GM18517 (cell line): ENCODE data around the gene CNNM2.
"Not testable (repeated sequence)": the region's sequence is repeated elsewhere in the genome, so short reads cannot be mapped to it uniquely, and the experiment has no call there.

Source experiments
- ATAC-seq: cut with Tn5 transposase; IDR thresholded peaks from one replicate; pipeline ENCODE4 v1.9.1; 2021; ENCODE audit warnings: mild to moderate bottlenecking, moderate library complexity; ENCODE audit not compliant: unreplicated experiment

Gene CNNM2

DNA sequence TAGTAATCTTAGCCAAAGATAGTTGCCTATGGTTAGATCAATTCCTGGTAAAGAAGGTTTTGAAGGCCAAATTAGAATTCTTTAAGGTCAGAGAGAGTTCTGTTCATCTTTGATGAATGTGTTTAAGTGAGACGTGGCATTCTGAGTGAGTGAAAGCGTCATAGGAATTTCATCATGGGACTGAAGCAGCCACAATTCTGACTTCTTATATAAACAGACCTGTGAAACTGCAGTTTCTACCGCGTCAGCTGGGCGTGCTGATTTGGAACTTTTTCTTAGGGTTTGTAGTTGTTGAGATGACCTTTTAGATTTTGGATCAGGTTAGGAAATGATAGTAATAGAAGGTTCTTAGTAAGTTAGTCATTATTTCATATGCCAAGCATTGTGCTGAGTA lies 103.8 kb downstream of the CNNM2 start:
- no peak for ATAC-seq

DNA sequence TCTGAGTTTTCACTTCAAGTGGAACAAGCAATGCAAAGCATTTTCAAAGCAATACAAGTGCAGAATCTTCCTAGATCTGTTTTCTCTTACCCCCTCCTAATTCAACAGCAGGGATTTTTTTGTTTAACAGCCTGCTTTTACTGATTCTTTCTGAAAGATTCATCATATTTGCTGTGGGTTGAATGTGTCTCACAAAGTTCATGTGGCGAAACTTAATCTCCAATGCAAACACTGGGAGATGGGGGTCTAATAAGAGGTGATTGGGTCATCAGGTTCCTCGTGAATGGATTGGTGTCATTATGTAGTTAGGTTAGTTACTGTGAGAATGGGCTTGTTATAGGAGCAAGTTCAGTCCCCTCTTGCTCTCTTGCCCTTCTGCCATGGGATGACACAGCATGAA lies 107.6 kb downstream of the CNNM2 start:
- ATAC-seq = no peak

DNA sequence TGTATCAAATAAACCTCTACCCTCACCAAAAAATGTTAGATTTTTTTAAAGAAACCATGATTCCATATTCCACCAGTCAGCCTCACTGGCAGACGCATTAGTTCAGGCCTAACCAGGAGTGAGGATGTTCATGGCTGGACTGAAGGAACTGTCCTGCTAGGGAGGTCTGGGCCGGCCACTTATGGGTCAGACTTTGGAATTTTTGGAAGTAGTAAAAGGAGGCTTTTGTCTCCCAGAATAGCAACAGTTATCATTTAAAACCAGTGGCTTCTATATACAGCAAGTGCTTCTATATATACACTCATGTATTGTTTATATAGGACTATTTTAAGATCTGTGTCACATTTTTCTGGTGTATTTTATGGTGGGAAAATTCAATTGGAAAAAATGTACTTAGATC lies 120.5 kb downstream of the CNNM2 start:
- ATAC-seq = no peak

DNA sequence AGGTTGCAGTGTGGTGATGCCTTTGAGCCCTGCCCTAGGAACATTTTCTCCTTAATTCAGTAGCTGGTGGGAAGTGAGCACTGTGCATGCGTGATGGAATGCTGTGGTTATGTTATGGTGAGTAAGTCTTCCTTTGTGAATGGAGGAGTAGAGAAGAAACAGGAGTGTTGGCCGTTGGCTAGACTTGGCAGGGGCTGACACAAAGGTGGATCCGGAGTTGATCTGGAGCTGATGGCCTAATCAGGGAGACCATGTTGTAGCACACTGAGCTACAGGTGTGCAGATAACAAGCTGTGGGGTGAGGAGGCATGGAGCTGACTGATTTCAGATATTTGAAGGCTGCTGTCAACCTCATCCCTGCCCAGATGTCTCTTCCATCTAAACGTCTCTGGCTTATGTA lies 122.3 kb downstream of the CNNM2 start:
- no peak for ATAC-seq

DNA sequence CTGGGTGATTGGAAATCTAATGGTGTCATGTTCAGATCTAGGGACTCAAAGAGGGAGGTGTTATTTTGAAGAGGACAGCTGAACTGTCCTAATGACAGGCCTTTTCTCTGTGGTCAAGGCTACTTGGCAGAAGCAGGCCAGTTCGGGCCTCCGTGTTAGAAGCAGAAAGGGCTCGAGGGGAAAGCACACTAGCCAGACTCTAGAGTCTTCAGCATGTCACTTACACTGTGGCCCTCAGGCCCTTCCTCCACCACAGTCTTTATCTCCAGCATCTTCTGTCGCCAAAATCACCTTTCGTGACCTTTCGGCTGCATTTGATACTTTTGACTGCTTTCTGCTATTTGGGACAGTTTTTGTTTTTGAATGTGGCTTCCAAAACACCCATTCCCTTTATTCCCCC lies 123.3 kb downstream of the CNNM2 start:
- ATAC-seq = no peak

DNA sequence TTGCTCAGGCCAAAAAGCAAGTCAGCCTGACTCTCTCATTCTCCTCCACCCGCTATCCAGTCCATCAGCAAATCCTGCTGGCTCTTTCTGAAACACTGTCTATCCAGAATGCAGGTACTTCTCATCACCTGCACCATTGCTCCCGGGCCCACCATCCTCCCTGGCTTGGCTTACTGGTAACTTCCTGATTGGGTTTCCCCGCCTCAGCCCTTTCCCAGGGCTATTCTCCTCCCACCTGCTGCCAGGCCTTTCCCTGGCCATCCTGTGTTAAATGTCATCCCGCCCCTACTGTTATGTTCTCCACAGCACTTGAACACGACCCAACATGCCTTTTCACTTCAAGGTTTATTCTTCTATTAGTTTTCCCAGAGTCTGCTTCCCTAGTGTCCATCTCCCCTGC lies 124.0 kb downstream of the CNNM2 start:
- ATAC-seq = no peak

DNA sequence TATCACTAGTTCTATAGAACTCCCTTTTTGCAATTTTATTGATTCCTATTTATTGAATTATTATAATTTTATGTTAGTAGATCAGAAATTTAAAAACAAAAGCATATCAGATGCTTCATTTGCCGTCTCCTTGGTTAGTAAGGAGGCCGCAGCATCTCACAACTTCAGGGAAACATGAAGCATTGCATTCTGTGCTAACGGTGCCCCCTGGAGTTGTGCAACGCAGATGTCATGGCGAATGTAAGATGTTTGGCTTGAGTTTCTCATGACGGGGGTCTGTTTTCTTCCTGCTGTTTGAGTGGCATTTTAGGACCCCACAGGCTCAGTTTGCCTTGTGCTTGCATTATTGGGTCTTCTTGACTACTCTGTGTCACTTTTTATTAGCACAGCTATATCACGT lies 124.8 kb downstream of the CNNM2 start:
- ATAC-seq = no peak

DNA sequence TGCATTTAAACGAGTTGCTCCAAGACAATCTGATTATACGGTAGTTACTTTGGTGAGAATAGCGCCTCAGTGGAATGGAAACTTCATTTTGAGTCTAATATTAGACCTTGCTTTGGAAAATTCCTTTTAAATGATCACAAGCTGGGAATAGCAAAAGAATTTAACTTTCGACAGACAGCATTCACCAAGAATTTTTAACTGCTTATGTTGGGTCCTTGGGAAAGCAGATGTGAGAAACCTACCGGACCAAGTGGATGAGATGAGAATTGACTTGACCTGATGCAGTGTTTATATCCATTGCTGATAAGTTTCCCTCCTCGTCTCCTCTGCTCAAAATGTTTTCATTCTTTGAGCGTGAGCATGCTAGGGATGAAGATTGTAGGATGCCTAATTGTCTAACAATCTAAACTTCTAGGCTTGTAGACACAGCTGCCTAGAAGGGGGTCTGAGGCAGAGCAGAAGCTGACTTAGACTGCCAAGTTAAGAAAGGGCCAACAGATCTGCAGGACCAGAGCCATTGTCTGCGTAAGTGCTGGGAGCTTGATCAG lies 126.9 kb downstream of the CNNM2 start:
- no peak for ATAC-seq

DNA sequence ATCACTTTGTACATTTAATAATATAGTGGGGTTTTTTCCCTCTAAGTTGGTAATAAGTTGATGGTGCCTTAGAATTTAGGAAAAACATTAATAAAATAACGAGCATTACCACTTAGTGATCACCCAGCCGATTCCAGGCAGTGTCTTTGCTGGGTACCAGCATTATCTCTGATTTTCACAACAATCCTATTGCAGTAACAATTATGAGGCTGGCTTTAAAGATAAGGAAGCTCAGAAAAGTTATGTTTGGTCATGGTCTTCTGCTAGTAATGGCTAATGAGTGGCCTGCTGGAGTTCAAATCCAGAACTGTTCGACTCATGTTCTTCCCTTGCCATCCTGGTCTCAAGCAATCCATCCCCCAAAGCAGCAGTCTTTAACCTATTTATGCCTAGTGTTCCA lies 127.9 kb downstream of the CNNM2 start:
- ATAC-seq = no peak

DNA sequence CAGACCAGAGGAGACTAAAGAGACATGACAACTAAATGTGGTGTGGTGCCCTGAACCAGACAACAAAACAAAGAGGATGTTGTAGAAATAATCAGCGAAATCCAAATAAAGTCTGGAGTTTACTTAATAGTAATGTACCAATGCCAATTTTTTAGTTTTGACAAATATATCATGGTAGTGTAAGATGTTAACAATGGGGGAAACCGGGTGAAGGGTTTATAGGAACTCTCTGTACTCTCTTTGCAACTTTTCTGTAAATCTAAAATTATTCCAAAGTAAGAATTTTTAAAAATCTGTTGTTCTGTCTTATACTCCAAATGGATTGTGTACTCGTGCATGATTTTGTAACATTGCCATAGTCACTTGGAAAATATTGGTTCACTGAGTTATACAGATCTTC lies 129.3 kb downstream of the CNNM2 start:
- no peak for ATAC-seq

DNA sequence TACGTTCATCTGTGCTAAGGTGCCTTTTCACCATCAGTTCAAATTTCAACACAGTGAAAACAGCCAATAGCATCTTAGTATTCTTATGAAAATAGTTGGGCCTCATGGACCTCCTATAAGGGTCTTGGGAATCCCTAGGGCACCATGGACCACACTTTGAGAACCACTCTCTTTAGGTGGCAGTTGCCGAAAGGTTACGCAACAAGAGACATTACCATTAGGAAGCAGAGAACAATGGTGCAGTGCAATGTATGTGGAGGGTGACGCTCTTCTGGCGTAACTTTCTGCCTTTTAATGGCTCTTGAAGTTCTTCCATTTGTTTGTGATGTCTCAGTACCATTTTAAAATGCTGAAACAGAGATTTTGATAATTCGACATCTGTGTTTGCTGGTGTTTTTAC lies 131.1 kb downstream of the CNNM2 start:
- ATAC-seq = no peak

DNA sequence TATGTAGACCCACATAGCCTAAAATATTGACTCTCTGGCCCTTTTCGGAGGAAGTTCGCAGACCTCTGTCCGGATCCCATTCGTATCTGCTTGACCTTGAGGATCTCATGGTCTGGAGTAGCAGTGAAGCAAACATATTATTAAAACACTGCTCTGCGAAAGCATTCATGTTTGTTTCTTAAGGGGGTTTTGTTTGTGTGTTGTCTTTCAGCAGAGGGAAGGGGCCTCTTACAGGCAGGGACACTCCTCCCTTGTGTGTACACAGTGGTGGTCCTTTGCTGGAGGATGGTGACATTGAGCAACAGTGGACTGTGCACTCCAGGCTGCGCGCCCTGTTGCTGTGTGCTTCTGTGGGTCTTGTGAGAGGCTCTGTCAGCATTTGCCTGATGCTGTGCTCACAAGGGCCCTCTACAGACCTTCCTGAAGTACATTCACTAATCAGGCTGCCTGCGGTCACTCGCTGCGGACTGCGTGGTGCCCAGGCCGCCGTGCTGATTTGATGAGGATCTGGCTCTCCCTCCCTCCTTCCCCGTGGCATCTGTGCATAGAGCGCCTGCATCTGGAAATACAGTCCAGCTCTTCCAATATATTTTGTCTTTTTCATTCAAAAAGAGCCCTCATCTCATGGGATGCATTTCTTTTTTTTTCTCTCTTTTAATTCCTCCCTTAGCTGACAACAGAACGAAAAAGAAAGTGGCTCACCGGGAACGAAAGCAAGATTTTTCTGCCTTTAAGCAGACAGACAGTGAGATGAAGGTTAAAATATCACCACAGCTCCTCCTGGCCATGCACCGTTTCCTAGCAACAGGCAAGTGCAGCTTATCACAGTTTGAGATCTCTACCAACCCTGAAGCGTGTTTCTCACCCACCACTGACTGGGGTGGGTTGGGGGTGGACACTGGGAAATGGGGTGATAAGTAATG lies 135.8 kb downstream of the CNNM2 start:
- ATAC-seq = no peak

DNA sequence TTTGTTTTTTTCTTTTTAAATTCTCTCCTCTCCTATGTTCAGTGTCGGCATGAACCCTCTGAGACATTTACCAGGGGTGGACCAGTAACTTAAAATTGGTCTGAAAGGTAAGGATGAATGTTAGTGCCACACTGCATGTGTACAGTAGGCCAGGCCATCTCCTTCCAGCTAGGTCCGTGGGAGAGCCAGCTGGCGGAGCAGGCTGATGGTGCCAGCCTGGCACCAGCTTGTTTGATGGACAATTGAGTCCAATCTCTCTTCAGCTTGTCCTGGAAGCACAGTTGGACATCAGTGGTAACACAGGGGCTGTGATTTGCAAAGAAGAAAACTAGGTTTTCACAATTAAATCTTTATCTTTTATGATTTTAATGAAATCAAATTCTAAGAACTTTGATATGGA lies 136.5 kb downstream of the CNNM2 start:
- no peak for ATAC-seq

DNA sequence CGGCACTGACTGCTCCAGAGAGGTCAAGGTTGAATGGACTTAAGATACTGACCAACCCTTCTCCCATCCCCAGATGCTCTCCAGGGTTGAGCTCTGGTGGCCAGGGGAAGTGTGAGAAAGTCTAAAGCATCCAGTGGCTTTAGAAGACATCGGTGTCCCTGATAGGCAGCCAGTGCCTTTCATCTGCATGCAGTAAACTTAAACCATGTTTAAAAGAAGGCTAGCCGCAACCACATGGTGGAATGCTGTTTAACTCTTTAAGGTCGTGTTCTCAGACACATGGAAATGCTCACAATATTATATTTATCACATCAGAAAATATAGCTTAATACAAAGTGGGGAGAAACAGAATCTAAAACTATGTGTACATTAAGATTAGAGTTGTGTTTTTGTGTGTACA lies 137.0 kb downstream of the CNNM2 start:
- ATAC-seq = no peak

DNA sequence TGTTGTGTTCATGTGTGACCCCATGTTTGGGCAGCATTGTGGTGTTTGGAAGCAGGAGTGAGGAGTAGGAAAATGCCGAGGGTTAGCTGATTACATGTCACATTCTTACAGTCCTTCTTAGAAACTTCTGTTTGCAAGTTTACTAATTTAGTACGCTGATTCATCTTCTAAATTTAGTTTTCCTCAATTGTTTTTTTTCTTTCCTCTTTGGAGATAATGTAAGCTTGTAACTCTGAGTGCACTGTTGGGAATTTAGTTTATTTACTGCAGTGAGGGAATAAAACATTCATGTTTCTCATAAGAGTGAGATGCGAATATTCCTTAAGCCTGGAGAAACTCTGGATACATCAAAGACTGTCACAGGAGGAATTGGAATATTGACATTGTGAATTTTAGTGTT lies 139.9 kb downstream of the CNNM2 start:
- no peak for ATAC-seq

DNA sequence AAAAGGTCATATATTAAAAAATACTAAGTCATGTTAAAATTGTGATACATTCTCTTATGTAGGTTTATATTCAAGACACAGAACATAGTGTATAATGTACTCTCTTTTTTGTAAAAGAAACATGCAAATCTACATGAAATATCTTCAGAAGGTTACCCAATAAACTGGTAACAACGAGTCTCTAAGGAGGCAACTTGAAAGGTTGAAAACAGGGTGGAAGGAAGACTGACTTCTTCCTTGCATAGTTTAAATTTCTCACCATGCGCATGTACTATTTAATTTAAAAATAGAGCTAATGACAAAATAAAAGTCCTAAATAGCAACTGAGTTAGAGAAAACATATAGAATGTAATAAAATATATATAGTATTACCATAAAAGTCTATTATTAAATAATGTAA lies 142.5 kb downstream of the CNNM2 start:
- no peak for ATAC-seq

DNA sequence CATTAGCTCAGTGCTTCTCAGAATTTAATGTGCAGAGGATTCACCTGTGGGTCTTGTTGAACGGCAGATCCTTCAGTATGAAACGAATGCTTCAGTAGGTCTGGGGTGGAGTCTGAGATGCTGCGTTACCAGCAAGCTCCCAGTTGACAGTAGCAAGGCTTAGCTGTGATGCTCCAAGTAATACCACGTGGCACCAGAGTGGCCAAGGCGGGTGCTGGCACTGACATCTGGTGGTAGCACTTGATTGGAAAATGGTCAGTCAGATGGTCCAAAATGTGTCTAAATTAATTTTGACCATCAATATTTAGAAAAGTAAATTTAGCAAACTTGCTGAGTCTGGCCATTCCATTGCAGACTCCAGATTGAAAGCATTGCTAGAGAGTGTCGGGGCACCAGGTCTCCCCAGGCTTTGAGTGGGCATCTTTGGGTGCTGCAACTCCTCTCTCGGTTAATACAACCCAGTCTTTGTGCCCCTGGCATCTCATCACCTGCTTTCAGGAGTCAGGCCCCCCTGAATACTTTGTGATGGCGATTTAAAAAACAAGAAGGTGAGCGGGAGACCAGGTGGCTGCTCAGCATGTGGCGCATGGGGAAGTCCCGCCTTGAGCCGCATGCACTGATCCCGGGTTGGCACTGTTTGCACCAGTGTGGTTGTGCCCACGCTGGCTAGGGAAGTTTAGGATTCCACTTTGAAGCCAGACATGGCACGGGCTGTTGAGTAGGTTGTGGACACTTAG lies 144.9 kb downstream of the CNNM2 start:
- ATAC-seq = no peak

DNA sequence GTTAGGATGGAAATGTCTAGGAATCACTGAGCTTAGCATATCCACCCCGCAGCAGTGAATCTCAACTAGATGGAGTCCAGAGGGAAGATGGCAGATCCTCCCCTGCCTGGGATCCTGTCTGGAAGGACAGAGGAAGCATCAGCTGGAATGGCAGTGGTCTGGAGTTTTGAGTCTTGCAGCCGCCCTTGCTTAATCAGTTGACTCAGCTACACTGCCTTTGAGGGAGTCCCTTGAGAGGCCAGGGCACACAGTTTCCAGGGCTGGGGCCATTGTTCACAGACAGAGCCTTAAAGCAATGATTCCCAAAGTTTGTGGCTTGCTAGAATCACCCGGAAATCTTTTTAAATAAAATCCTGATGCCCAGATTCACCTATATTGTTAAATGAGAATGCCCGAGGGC lies 146.9 kb downstream of the CNNM2 start:
- ATAC-seq = no peak

DNA sequence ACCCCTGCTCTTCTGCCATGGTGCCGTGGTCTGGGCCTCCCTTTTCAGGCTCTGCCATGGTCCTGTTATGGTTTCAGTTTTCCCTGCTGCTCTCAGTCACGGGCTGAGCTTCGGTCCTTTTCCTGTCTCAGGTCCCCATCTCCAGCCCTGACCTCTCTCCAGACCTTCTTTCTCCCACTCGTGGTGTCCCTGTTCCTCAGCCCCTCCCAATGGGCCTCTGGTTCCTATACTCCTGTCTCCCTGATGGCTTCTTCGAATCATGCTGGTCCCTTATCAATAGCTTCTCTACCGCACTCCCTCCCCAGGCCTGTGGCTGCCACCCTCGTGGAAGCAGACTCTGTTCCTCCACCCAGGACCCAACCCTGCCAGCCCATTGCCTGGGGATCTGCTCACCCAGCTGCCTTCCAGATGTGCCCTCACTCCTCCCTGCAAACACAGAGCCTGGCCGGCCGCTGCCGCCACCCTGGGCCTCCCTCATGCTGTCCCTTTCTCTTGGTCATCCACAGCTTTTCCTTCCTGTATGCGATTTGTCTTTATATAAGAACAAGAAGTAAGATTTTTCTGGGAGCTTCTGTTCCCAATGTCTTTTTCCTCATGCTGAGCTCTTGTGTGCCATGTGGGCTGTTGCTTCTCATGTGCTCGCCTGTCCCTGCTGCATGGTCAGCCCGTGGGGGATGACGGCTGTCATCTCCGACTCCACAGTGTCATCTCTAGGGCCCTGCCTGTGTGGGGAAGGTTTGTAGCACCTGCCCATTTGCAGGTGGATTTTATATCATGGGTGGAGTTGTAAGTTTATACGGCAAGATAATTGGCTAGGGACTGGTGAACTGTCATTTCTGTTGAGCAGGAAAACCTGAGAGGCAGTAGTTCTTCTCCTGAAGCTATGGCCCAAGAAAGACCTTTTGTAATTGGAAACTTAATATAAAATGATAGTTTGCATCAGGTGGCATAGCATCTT lies 148.3 kb downstream of the CNNM2 start:
- ATAC-seq = no peak

DNA sequence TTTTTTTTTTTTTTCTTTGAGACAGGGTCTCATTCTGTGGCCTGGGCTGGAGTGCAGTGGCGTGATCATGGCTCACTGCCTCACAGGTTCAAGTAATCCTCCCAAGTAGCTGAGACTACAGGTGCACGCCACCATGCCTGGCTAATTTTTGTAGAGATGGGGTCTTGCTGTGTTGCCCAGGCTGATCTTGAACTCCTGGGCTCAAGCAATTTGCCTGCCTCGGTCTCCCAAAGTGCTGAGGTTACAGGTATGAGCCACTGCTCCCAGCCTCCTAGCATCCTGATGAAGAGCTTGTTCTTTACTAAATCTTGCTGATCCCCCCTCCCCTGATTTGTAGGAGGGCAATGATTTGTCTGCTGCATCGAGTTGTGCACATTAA lies 149.0 kb downstream of the CNNM2 start:
- ATAC-seq = not testable (repeated sequence)

DNA sequence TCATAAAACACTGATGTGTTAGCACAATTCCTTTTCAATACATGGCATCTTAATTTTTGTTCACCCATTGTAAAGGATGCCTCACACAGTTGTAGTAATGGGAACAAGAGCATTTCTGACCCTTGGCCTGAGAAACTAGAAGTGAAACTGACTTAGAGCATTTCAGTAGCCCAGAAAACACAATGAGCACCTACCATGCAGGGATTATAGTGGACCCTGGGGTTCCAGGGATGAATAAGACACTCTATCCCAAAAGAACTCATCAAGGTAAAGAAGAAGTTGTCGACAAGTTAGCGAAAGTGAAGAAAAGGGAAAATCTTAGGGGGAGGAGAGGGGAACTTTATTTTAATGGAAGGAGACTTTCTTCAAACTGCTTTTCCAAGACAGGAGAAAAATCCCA lies 149.4 kb downstream of the CNNM2 start:
- no peak for ATAC-seq
